22Rv1 (cell line): Measurements from ENCODE around the gene STK39.

Source experiments
- CTCF ChIP-seq: fragments of 450-650 bp; IDR thresholded peaks from 2 replicates; pipeline ENCODE4 v1.5.1; 2017; ENCODE audit warnings: mild to moderate bottlenecking
- ZFX ChIP-seq: fragments of 450-650 bp; IDR thresholded peaks from 2 replicates; pipeline ENCODE4 v1.6.1; 2017; ENCODE audit warnings: antibody characterized with exemption, borderline replicate concordance

GRCh38 chr2:168165397-168165796, 82.0 kb downstream of the STK39 start:
- TF ChIP-seq CTCF (no peak), ZFX (no peak)
